SU-DHL-6 (cell line): Measurements from ENCODE around the gene TOX2.

Experiments
- H2AFZ ChIP-seq: fragments of 200-600 bp; sonication (generic); 2 replicates; pipeline ENCODE4 v1.6.1; 2014; ENCODE audit warnings: low read depth, mild to moderate bottlenecking, moderate library complexity, mixed read lengths, antibody characterized with exemption, low read length; ENCODE audit not compliant: severe bottlenecking
- H3F3A ChIP-seq: fragments of 200-600 bp; shearing (Covaris generic); 2 replicates; pipeline ENCODE4 v1.6.0; 2016; ENCODE audit warnings: antibody characterized with exemption, mild to moderate bottlenecking; ENCODE audit not compliant: insufficient read depth
- H3K27ac ChIP-seq: fragments of 200-600 bp; sonication (generic); 2 replicates; pipeline ENCODE4 v1.5.1; 2016; ENCODE audit warnings: low read depth, mild to moderate bottlenecking, low read length, moderate library complexity, mixed read lengths
- H3K27me3 ChIP-seq: fragments of 200-600 bp; sonication (generic), shearing (Covaris generic); 2 replicates; pipeline ENCODE4 v1.6.0; 2014; ENCODE audit warnings: mild to moderate bottlenecking, low read length
- H3K36me3 ChIP-seq: fragments of 200-600 bp; sonication (generic); 2 replicates; pipeline ENCODE4 v1.6.1; 2014; ENCODE audit warnings: mild to moderate bottlenecking, low read length, mixed read lengths
- H3K4me2 ChIP-seq: fragments of 300-600, 200-600 bp; shearing (Covaris generic), sonication (generic); 2 replicates; pipeline ENCODE4 v1.6.0; 2014; ENCODE audit warnings: low read length, low read depth, mild to moderate bottlenecking; ENCODE audit not compliant: poor library complexity, severe bottlenecking
- H3K4me3 ChIP-seq: fragments of 200-600 bp; sonication (generic); 2 replicates; pipeline ENCODE4 v1.5.1; 2014; ENCODE audit warnings: antibody characterized with exemption, low read length, mild to moderate bottlenecking, mixed read lengths; ENCODE audit not compliant: insufficient read depth, poor library complexity, severe bottlenecking
- H3K79me2 ChIP-seq: fragments of 200-600 bp; sonication (generic); 2 replicates; pipeline ENCODE4 v1.6.1; 2014; ENCODE audit warnings: mild to moderate bottlenecking, low read length, moderate library complexity; ENCODE audit not compliant: insufficient read depth
- H3K9ac ChIP-seq: fragments of 200-600 bp; sonication (generic); 2 replicates; pipeline ENCODE4 v1.7.0; 2014; ENCODE audit warnings: mild to moderate bottlenecking, low read length
- H3K9me2 ChIP-seq: fragments of 200-600 bp; sonication (generic); replicated peaks from 2 replicates; pipeline ENCODE4 v1.6.1; 2014; ENCODE audit warnings: low read length; ENCODE audit not compliant: insufficient read depth
- H3K9me3 ChIP-seq: fragments of 200-600 bp; sonication (generic); 2 replicates; pipeline ENCODE4 v1.6.1; 2014; ENCODE audit warnings: low read length, mixed read lengths; ENCODE audit not compliant: insufficient read depth
- H4K20me1 ChIP-seq: fragments of 200-600 bp; sonication (generic); 2 replicates; pipeline ENCODE4 v1.6.1; 2014; ENCODE audit warnings: low read depth, mild to moderate bottlenecking, antibody characterized with exemption, low read length, moderate library complexity, mixed read lengths
- EZH2phosphoT487 ChIP-seq: fragments of 200-600 bp; sonication (generic), shearing (Covaris generic); conservative IDR thresholded peaks from 2 replicates; pipeline ENCODE4 v1.6.1; 2018; ENCODE audit warnings: mild to moderate bottlenecking, antibody characterized with exemption, low read length, moderate library complexity, mixed read lengths
- TF ChIP-seq, protein P1 (sequence below): fragments of 200-600 bp; sonication (generic); IDR thresholded peaks from one replicate; pipeline ENCODE4 v1.5.1; 2017; ENCODE audit warnings: antibody characterized with exemption, mild to moderate bottlenecking, low read length, moderate library complexity; ENCODE audit not compliant: insufficient read depth, poor library complexity, severe bottlenecking

Gene TOX2

DNA sequence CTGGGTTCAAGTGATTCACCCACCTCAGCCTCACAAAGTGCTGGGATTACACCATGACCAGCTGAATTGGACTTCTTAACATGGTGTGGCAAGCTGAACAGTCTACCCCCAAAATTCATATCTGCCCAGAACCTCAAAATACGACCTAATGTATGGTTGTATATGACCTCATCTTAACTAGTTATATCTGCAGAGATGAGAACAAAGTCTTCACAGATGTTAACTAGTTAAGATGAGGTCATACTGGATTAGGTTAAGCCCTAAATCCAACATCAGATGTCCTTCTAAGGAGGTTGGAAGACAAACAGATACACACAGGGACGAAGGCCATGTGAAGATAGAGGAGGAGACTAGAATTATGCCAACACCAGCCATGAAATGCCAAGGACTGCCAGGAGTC, 169.8 kb downstream of the TOX2 start:
- Histone ChIP-seq H3K9me2 (no peaks in the 10 kb centered on the region), H3F3A (no peaks in the 10 kb centered on the region), H4K20me1 (no peaks in the 10 kb centered on the region), H2AFZ (no peak overlapping the region), H3K27me3 (no peaks in the 10 kb centered on the region), H3K4me3 (no peak overlapping the region), H3K4me2 (no peak overlapping the region), H3K36me3 (no peaks in the 10 kb centered on the region), H3K9ac (no peak overlapping the region), H3K9me3 (no peaks in the 10 kb centered on the region), H3K79me2 (no peaks in the 10 kb centered on the region), H3K27ac (no peak overlapping the region)
- TF ChIP-seq, protein P1, sequence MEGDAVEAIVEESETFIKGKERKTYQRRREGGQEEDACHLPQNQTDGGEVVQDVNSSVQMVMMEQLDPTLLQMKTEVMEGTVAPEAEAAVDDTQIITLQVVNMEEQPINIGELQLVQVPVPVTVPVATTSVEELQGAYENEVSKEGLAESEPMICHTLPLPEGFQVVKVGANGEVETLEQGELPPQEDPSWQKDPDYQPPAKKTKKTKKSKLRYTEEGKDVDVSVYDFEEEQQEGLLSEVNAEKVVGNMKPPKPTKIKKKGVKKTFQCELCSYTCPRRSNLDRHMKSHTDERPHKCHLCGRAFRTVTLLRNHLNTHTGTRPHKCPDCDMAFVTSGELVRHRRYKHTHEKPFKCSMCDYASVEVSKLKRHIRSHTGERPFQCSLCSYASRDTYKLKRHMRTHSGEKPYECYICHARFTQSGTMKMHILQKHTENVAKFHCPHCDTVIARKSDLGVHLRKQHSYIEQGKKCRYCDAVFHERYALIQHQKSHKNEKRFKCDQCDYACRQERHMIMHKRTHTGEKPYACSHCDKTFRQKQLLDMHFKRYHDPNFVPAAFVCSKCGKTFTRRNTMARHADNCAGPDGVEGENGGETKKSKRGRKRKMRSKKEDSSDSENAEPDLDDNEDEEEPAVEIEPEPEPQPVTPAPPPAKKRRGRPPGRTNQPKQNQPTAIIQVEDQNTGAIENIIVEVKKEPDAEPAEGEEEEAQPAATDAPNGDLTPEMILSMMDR, result no peak
- TF ChIP-seq EZH2phosphoT487, result no peak

DNA sequence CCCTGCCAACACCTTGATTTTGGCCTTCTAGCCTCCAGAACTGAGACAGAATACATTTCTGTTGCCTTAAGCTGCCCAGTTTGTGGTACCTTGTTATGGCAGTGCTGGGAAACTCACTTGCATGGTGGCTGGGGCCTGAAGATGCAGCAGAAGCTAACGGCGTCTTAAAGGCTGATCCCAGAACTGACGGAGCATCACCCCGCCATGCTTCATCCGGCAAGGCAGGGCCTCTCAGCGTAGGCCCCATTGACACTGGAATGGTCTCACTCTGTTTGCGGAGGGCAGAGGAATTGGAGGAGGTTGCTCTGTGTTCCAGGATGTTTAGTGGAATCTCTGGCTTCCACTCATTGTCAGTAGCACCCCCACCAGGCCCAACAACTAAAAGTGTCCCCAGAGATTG, 170.2 kb downstream of the TOX2 start:
- Histone ChIP-seq H3K4me3 (no peak overlapping the region), H3K27ac (no peak overlapping the region), H3K9me3 (no peaks in the 10 kb centered on the region), H3K27me3 (no peaks in the 10 kb centered on the region), H3K9ac (no peak overlapping the region), H3K4me2 (no peak overlapping the region), H3K36me3 (no peaks in the 10 kb centered on the region), H3K79me2 (no peaks in the 10 kb centered on the region), H2AFZ (no peak overlapping the region), H3F3A (no peaks in the 10 kb centered on the region), H3K9me2 (no peaks in the 10 kb centered on the region), H4K20me1 (no peaks in the 10 kb centered on the region)
- TF ChIP-seq, protein P1, result no peak
- TF ChIP-seq EZH2phosphoT487, result no peak

DNA sequence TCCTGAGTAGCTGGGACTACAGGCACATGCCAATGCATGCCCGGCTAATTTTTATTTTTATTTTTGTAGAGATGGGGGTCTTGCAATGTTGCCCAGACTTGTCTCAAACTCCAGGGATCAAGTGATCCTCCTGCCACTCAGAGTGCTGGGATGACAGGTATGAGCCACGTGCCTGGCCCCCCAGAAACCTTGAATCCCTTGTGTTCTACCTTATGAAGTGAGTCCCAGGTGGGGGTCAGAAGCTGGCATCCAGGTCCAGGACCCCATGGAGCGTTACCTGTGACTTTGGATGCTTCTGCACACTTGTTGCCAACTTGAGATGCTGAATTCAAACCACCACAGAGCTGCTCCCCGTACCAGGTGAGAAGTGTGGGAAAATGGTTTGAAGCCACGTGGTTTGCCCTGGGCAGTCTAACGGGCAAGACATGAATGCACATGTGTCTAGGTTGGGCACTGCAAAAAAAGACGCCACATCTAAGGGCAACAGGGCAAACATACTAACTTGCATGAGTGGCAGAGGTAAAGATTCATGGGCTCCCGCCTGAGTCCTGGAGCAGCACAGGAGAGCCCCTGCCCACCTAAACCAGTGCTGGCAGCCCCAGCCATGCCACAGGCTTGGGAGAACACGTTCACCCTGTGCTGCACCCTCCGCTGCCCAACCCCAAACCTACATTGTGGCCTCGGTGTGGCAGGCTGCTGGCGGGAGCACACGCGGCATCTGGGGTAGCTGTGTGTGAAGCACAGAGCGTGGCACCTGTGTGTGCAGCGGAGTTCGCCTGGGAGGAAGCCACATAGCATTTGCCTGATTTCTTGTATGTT, 171.2 kb downstream of the TOX2 start:
- H3K27ac ChIP-seq, result no peak overlapping the region
- no peaks in the 10 kb centered on the region for H3F3A ChIP-seq
- H3K79me2 ChIP-seq, result no peaks in the 10 kb centered on the region
- no peaks in the 10 kb centered on the region for H4K20me1 ChIP-seq
- H2AFZ ChIP-seq, result no peak overlapping the region
- H3K36me3 ChIP-seq, result no peaks in the 10 kb centered on the region
- no peaks in the 10 kb centered on the region for H3K9me3 ChIP-seq
- H3K9ac ChIP-seq, result no peak overlapping the region
- H3K4me2 ChIP-seq, result no peak overlapping the region
- TF ChIP-seq, protein P1, result no peak
- TF ChIP-seq EZH2phosphoT487, result no peak
- H3K9me2 ChIP-seq, result no peaks in the 10 kb centered on the region
- no peaks in the 10 kb centered on the region for H3K27me3 ChIP-seq
- no peak overlapping the region for H3K4me3 ChIP-seq
